Suprapubic skin (tissue), 4 donors: Measurements from ENCODE around the gene GET4.

Experiments
- EP300 ChIP-seq: sonication (generic); formaldehyde crosslinking; IDR thresholded peaks from one replicate; pipeline ENCODE4 v1.6.1; 2017; ENCODE audit warnings: antibody characterized with exemption
- POLR2AphosphoS5 ChIP-seq, 3 donors: sonication (generic); formaldehyde crosslinking; IDR thresholded peaks; one replicate each; pipeline ENCODE4 v1.6.1; 2017; ENCODE audit warnings: antibody characterized with exemption in 3 of 3

- no peak for TF ChIP-seq EP300
- TF ChIP-seq POLR2AphosphoS5 (IDR thresholded peaks at IDR 0.05), result no peak
Measured at GRCh38 chr7:845091-845490, 31.3 kb upstream of the GET4 start.
